ENCODE results near the gene SLC5A4.
A peak's percentile ranks its signal among the peaks of the same experiment; 100 is the strongest.
"Not testable (repeated sequence)": the region's sequence is repeated elsewhere in the genome, so short reads cannot be mapped to it uniquely, and the experiment has no call there.

SLC5A4 gene

DNA sequence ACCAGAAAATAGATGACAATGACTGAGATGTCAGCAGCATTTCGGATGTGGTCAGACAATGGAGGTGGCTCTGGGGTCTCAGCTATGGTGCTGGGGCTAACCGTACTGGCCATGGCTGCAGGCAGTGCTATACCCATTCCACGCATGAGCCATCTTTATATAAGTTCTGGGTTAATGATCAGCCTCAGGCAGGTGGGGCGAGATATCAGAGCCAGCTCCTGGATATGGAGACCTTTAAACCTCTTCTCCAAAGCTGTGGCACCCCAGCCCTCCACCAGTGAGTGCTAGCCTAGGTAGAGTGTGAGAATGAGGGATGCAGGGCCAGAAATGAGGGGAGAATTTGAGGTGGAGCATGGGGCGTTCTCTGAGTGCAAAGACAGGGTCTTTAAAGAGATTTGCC lies at the start of gene SLC5A4:
SLC5A4 (minus strand) TSS at position 131 of the 400 bp plus-strand sequence; CDS start at position 113, 18 bp downstream.
- no peak for DNase-seq

DNA sequence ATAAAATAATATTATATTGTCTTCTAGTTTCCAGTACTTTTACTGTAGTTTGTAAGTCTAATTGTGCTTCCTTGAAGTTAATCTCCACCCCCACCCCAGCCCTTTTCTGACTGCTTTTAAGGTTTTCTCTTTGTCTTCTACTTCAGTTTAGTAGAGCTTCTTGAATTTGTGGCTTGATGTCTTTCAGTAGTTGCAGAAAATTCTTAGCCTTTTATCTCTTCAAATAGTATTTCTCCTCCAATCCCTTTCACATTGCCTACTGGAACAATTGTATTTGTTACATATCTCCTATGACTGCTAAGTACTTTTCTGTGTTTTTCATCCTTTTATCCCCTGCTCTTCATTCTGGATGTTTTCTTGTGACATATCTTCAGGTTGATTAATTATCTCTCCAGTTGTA lies 38.8 kb upstream of the SLC5A4 start:
- not testable (repeated sequence) for DNase-seq

DNA sequence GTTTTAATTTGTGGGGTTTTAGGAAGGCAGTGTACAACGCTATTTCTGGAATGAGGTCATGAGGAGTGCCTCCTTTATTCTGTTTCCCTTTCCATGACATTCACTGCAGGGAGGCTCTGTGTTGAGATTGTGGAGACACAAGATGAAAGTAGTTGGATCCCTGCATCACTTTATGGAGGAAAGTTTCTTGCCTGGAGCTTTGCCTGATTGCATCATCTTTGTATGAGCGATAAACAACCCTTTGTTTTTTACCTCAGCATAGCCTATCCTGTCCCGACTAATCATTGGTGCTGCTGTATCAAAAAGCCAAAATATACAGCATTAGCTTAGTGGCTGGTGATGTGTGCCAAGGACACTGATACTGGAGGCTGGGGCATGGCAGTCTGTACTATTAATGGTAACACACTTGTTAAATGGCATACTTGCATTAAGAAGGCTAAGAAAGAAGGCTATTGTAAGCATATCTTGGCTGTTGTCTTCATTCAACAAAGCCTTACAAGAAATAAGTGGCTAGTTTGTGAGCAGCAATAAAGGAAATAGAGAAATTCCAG lies 31.2 kb upstream of the SLC5A4 start:
- DNase-seq: no peak

DNA sequence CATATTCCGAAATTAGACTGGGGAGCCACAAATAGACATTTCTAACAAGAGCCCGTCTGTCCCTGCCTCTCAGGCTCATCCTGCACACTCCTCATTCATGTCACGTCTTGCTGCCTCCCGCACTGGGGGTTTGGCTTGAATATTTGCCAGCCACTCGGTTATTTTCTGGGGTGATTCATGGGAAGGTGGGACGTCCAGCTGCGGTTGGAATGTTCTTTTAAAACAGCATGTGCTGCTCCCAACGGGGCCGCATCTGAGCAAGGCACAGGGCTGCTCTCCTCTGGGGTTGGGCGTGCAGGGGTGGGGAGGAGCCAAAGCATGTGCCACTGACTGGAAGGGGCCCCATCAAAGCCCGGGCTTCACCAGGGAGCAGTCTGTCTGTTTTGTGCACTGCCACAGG lies 25.9 kb upstream of the SLC5A4 start:
- no peak for DNase-seq

DNA sequence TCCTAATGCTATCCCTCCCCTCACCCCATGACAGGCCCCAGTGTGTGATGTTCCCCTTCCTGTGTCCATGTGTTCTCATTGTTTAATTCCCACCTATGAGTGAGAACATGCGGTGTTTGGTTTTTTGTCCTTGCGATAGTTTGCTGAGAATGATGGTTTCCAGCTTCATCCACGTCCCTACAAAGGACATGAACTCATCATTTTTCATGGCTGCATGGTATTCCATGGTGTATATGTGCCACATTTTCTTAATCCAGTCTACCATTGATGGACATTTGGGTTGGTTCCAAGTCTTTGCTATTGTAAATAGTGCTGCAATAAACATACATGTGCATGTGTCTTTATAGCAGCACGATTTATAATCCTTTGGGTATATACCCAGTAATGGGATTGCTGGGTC lies 20.2 kb upstream of the SLC5A4 start:
- DNase-seq: not testable (repeated sequence)

DNA sequence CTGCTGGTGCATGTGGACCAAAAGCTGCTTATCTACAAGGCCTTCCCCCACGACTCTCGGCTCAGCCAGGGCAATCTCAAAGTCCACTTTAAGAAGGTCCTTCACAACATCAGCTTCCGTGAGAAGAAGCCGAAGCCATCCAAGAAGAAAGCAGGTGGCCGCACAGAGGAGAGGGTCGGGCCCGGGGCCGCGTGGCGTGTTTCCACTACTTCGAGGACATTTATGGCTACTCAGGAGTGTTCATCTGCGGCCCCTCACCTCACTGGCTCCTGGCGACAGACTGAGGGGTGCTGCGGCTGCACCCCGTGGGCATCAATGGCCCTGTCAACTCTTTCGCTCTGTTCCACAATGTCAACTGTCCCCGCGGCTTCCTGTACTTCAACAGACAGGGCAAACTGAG lies 16.2 kb upstream of the SLC5A4 start:
- no peak for DNase-seq

DNA sequence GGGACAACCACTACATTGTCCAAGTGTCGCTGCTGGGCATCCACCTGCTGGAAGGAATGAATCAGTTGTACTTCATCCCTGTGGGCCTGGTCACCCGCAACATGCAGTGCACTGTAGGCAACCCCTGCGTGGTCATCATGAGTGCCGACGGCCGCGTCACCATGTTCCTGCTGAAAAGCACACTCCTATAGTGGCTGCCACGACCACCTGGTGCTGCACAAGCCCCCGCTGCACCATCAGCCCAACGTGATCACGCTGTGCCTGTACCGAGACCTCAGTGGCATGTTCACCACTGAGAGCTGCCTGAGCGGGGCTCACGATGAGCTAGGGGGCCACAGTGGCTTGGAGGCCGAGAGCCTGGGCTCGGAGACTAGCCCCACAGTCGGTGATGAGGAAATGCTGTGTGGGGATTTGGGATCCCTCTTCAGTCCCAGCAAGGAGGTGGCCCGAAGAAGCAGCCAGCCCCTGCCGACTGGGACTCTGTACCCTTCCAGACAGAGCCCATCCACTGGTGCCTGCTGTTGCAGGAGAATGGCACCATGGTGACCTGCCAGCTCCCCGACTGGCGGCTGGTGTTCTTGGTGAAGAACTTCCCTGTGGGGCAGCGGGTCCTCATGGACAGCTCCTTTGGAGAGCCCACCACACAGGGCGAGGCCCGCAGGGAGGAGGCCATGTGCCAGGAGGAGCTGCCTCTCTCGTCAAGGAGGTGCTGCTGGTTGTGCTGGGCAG lies 15.7 kb upstream of the SLC5A4 start:
- no peak for DNase-seq

DNA sequence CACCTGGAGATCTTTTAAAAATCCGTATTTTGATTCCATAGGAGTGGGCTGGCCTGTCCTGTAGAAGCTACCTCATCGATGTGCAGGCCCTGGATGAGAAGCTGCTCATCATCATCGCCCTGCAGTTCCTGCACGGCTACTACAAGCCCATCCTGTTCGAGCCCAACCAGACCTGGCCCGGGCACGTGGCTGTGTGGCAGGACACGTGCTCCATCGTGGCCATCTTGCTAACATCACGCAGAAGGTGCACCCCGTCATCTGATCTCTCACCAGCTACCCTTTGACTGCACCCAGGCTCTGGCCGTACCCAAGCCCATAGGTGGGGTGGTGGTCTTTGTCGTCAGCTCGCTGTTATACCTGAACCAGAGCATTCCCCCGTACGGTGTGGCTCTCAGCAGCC lies 14.2 kb upstream of the SLC5A4 start:
- no peak for DNase-seq

DNA sequence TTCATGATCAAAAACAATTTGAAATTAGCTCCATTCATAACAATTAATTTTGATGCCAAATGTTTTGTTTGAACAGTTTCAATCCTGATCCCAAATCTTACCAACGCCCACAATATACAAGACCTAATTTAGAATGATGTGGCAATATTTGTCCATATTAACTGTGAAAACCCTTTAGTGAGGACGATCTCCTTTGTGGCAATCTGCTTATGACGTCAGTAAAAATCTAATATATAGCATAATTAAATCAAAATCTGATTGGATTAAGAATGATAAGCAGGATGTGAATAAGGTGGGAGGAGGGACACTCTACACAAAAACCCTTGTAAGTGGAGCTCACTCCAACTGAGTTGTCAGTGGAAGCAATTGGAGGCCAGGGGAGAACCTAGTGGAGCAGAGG lies 11.9 kb upstream of the SLC5A4 start:
- DNase-seq: no peak

DNA sequence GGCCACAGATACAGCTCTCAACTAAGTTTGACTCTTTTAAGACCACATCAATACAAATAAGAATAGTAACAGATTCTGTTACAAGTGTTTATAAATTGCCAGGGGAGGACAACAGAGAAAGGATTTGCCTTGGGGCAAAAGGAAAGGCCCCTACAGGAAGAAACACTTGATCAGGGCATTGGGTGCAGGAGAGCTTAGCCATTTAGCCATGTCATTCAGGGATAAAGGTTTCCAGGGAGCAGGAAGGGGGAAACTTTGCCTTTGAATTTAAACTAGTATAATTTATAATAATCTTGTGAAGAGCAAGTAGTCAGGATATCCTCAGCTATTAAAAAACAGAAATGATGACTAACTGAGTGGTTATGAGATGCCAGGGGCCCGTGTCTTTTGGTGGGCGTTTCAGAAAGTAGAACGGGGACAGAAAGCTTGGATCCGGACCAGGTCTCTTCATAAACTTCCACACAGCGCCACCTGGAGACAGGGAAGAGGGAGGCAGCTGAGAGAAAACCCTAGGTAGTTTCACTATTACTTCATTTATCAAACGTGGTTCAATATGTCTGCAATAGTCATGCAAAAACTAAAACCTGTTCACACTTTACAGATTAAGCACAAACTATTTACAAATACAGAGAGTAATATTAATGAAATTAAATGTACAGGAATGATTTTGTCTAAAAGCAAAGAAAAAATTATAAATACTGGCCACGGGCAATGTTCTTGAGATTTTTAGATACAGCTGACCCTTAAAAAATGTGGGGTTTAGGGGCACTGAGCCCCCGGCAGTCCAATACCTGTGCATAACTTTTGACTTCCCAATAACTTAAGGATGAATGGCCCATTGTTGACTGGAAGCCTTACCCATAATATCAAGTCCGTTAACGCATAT lies 11.0 kb upstream of the SLC5A4 start:
- peak; percentile 42 for DNase-seq

DNA sequence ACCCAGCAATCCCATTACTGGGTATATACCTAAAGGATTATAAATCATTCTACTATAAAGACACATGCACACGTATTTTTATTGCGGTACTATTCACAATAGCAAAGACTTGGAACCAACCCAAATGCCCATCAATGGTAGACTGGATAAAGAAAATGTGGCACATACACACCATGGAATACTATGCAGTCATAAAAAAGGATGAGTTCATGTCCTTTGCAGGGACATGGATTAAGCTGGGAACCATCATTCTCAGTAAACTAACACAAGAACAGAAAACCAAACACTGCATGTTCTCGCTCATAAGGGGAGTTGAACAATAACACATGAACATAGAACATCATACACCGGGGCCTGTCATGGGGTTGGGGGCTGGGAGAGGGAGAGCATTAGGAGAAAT lies 8.5 kb upstream of the SLC5A4 start:
- not testable (repeated sequence) for DNase-seq

DNA sequence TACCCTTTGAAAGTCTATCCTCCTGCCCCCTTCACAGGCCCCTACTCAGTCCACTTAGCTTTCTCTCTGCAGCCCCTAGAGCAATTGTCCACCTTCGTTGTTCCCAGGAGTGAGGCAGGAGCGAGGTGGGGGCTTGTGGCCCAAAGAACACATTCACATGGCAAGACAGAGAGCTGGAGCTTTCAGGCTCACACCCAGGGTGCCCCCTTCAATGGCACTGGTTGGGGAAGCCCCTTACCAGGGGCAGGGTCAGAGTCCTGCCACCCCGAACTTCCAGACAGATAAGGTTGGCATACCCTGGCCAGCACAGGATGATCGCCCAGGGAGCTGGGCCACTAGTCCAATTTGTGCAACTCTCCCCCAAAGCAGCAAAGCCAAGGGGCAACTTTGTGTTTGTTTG lies 6.2 kb upstream of the SLC5A4 start:
- DNase-seq: no peak

DNA sequence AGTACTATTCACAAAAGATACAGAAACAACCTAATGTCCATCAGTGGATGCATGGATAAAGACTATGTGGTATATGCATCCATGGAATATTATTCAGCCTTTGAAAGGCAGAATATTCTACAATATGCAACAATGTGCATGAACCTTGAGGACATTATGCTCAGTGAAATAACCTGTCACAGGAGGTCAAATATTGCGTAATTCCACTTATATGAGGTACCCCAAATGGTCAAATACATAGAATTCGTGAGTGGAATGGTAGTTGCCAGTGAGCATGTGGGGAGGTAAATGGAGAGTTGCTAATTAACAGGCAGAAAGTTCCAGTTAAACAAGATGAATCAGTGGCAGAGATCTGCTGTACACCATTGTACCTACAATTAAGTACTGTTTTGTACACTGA lies 3.6 kb upstream of the SLC5A4 start:
- no peak for DNase-seq

DNA sequence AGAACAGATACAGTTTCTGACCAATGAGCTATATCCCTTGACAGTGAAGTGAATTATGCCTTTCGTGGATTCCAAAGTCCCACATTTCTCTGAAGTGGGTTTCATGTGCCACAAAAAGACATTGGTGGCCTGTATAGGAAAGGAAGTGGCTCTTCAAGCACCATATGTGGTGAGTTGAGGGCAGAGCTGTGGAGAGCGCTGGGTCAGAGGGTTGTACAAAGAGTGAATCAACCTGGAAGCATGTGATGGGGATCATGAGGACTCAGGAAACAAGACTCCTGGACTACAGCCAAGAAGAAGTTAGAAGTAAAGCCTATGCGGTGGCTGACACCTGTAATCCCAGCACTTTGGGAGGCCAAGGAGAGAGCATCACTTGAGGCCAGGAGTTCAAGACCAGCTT lies 579 bp upstream of the SLC5A4 start:
- no peak for DNase-seq

DNA sequence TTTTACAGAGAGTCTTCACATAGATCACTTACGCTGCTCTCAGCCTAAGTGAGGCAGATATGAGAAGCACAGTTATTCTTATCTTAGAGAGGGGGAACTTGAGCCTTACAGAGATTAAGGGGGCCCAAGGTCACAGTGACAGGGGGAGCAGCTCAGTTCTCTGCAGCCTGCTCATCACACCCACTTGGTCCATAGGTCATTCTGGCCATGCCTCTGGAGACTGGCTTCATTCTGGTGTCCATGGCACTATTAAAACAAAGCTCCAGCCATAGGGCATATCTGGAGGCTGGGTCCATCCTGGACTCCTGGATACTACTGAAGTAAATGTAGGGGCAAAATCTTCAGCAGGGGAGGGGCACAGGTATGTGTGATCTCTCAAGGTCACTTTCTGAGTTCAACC lies 5.9 kb downstream of the SLC5A4 start:
- DNase-seq: no peak

DNA sequence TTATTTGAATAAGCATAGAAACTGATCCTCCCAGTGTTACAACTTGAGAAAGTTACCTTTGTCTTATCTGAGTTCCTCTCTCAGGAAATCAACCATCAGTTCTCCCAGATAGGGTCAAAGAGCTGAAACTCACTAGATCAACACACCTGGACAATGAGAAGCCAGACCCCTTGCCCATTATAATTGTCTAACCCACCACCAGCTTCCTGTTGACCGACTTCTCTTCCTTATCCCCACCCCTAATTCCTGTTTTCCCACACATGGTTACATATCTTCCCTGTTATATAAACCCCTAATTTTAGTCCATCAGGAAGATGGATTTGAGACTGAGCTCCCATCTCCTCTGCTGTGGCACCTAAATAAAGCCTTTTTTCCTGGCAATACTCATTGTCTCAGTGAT lies 6.9 kb downstream of the SLC5A4 start:
- DNase-seq: no peak

DNA sequence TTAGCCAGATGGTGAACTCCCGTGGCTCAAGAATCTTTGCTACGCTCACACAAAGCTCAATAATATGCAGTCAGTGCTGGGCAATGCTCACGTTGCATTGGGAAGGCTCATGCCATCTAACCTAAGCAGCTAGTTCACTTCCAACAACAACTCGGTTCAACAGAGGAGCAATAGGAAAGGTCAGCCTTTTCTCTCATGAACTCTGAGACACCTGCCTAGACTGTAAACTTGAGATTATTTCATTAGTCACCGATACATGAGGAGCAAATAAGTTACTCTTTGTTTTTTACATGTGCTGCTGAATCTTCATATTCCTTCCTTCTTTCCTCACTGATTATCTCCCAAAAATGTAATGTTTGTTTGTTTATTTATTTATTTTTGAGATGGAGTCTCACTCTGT lies 9.0 kb downstream of the SLC5A4 start:
- DNase-seq: no peak

DNA sequence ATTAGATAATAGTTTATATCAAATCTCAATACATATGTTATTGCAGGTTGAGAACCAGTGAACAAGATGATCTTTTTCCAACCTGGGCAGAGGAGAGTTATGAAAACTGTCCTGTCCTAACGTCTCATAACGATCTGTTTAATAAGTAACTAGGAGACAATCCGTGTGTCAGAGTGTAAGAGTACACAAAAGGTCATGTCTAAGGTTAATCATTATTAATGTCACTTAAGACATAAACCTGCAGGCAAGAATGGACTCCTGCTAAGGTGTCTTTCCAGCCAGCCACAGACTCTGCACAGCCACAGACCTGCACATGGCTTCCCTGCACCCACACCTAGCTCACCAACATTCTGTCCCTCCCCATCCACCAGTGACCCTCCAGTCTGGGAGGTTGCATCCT lies 10.1 kb downstream of the SLC5A4 start:
- no peak for DNase-seq

DNA sequence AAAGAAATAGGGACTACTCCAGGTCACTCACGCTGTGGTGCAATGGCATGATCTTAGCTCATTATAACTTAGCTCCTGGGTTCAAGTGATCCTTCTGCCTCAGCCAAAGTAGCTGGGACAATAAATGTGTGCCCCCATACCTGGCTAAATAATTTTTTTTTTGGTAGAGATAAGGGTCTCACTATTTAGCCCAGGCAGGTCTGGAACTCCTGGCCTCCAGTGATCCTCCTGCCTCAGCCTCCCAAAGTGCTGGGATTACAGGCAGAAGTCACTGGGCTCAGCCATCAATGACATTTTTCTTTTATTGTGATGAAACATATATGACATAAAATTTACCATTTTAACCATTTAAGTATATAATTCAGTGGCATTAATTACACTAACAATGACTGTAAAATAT lies 10.6 kb downstream of the SLC5A4 start:
- DNase-seq: no peak

DNA sequence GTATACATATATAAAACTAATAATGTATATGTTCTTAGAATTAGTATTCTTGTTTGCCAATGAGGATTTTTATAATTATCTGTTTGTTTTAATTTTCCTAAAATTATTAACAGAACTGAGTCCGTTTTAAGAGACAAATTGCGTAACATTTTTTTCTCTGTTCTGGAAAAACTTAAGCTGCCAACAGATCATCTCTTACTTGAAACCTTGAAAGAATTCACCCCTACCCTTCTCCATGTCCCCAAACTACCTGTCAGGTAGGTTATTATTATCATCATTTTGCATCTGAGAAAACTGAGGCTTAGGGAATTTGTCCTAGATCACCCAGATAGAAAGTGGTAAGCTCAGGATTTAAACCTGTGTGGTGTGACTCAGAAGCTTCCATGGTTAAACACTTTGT lies 14.7 kb downstream of the SLC5A4 start:
- no peak for DNase-seq

DNA sequence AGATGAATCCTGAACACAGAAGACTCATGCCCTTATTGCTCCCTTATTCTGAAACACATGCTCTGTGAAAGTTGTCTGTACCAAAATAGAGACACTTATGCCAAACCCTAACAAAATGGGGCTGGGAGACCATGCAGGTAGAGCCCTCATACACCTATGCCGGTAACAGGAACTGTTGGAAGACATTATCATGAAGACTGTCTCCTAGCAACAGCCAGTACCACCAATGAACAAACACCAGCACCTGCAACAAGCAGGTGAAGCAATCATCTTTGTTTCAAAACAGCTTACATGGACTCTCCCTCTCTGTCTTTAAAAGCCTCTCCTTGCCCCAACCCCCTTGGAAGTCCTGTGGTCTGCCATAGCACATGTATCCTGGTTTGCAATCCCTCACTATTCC lies 17.2 kb downstream of the SLC5A4 start:
- DNase-seq: no peak

DNA sequence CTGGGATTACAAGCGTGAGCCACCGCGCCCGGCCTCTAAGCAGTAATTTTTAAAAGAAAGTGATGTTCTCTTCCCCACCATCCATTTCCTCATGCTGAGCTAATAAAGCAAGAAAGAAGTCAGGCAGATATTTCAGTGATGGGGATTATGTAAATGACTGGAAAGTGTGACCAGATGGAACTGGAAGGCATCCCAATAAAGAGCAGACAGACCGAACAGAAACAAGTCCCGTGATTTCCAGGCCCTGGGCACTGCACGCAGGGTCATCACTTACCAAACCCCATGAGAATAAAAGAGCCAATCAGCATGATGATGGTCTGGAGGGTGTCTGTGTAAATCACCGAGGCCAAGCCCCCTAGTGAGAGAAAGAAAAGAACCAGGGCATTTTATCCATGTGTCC lies 18.2 kb downstream of the SLC5A4 start:
- DNase-seq: no peak

DNA sequence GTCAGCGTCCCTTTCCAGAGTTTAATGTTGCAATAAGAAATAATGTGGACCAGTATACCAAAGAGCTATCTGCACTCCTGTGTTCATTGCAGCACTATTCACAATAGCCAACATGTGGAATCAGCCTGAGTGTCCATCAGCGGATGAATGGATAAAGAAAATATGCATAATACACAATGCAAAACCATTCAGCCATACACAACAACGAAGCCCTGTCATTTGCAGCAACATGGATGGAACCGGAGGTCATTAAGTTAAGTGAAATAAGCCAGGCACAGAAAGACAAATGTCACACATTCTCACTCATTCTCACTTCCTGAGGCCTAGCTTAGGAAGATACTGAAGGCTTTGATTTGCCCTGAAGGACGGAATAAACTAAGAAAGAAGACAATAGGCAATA lies 22.1 kb downstream of the SLC5A4 start:
- no peak for DNase-seq

DNA sequence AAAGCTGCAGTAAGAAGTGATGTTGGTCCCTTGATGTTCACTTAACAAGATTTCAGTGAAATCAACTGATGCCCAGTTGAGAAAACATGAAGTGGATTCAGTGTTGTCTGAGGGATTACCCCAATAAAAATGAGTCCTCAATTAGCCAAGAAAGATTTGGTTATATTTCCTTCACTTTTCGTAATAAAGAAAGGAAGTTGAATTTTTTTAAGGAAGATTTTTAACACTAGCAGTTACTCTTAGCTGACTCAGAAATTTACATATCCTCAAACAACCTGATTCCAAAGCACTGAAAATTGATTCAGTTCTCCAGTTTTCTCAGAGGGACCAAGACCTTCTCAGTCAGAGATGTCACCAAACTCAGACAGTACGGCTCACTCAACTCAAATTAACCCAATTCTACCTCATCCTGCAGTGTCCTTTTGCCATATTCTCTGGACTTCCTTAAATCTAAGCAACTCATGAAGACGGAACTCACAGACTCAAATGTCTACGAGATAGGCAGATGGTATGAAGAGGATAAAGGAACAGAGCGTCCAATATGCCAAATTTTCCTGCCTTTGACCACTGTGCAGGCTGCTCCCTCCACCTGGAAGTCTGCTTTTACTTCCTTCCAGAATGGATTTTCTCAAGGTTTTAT lies 22.8 kb downstream of the SLC5A4 start:
- no peak for DNase-seq
